ENCODE results near the gene ARPC5. TPM values are rescaled to one million over a fixed set of nuclear protein-coding genes. Genes with fewer than 3 reads are reported as not detected.

ARPC5 gene
- total RNA-seq, 1 donor from 2014 or later, result 191 TPM

DNA sequence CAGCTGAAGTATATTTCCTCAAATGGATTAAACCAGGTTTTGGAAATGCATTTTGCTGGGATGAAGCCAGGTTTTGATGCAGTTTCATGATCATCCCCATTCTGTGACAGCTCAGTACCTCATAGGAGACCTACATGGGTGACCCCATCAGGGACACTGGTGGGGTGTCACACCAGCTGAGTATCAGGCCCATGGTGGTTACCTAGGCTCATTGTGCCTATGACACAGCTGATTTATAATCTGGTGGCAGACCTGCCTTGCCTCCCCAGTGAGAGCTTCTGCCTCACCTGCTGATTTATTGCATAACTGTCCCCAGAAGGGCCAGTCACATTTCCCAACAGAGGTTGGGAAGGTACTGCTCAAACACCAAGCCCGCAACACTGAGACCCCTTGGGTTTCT lies 49.1 kb downstream of the ARPC5 start:
- TF ChIP-seq, protein P1, sequence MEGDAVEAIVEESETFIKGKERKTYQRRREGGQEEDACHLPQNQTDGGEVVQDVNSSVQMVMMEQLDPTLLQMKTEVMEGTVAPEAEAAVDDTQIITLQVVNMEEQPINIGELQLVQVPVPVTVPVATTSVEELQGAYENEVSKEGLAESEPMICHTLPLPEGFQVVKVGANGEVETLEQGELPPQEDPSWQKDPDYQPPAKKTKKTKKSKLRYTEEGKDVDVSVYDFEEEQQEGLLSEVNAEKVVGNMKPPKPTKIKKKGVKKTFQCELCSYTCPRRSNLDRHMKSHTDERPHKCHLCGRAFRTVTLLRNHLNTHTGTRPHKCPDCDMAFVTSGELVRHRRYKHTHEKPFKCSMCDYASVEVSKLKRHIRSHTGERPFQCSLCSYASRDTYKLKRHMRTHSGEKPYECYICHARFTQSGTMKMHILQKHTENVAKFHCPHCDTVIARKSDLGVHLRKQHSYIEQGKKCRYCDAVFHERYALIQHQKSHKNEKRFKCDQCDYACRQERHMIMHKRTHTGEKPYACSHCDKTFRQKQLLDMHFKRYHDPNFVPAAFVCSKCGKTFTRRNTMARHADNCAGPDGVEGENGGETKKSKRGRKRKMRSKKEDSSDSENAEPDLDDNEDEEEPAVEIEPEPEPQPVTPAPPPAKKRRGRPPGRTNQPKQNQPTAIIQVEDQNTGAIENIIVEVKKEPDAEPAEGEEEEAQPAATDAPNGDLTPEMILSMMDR (IDR thresholded peaks at IDR 0.05), result no peak
- ATAC-seq (no peak), DNase-seq (no peak)
- peak overlapping the region; percentile 52 for H3K4me3 ChIP-seq
- no peak overlapping the region for H3K27ac ChIP-seq
- no peaks in the 10 kb centered on the region for H3K27me3 ChIP-seq (ENCODE audit: low read depth)
- no peaks in the 10 kb centered on the region for H3K9me3 ChIP-seq
- peaks cover 37% of the 10 kb centered on the region for H3K4me1 ChIP-seq
- intact Hi-C loops (cut with DNase I), result no loop called here
- peaks cover 8% of the 10 kb centered on the region for H3K36me3 ChIP-seq

DNA sequence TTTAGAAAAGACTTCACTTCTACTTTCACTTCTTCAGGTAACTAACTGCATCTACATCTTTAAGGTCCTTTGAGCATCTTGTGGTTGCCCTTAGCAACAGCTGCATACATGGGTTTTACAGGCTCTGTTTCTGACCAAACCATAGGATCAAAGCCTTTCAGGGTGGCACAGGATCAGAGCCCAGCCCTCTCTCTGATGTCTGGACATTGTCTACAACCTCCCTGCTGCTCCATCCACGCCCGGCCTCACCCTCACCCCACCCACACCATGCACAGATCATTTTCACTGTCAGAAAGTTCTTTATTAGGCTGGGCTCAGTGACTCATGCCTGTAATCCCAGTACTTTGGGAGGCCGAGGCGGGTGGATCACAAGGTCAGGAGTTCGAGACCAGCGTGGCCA lies 50.5 kb downstream of the ARPC5 start:
- TF ChIP-seq, protein P1 (IDR thresholded peaks at IDR 0.05), result no peak
- intact Hi-C loops (cut with DNase I), result no loop called here
- H3K27ac ChIP-seq, result no peak overlapping the region
- peaks cover 45% of the 10 kb centered on the region for H3K4me1 ChIP-seq
- DNase-seq, result no peak
- no peaks in the 10 kb centered on the region for H3K9me3 ChIP-seq
- ATAC-seq, result no peak
- H3K4me3 ChIP-seq, result no peak overlapping the region
- H3K27me3 ChIP-seq (ENCODE audit: low read depth), result no peaks in the 10 kb centered on the region
- H3K36me3 ChIP-seq, result peaks cover 8% of the 10 kb centered on the region

DNA sequence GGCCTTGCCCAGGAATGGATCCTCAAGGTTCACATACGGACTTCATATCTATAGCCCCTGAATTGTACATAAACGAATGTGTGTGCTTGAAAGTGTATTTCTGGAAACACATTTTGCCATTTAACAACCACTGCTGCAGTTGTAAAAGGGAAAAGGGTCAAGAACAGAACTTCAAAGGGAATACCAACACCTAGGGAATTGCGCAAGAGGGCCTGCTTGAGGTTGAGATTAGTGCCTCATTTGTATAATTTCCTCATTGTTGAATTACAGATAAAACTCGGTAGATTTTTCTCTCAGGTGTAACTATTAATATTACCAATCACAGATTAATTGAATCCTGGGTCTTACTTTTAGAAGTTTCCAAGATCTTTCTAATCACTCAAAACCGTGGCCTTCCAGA lies 51.4 kb downstream of the ARPC5 start:
- TF ChIP-seq, protein P1 (IDR thresholded peaks at IDR 0.05), result no peak
- H3K4me3 ChIP-seq, result no peak overlapping the region
- intact Hi-C loops (cut with DNase I), result no loop called here
- peaks cover 51% of the 10 kb centered on the region for H3K4me1 ChIP-seq
- no peaks in the 10 kb centered on the region for H3K9me3 ChIP-seq
- H3K36me3 ChIP-seq, result peaks cover 8% of the 10 kb centered on the region
- peak in 1 of 2 donors; percentile 45 for ATAC-seq
- H3K27ac ChIP-seq, result peak overlapping the region; percentile 43
- no peaks in the 10 kb centered on the region for H3K27me3 ChIP-seq (ENCODE audit: low read depth)
- DNase-seq, result no peak

DNA sequence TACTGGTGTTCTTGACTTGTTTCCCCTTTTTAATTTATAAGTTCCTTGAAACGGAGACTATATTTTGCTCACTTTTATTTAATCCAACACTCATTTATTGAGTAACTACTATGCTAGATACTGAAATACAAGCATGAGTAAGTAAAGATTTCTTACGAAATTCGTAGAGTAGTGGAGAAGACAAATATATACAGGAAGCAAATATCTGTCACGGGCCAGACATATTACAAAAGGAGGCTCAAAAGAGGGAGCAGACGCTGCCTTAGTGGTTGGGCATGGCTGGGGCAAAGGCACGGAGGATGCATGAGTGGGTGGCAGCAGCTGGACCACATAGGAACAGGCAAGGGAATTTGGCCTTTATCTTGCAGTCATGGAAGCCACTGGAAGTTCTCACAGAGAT lies 52.1 kb downstream of the ARPC5 start:
- Histone ChIP-seq H3K36me3 (peaks cover 8% of the 10 kb centered on the region), H3K27me3 (ENCODE audit: low read depth) (no peaks in the 10 kb centered on the region), H3K27ac (peak overlapping the region; percentile 43), H3K4me1 (peaks cover 53% of the 10 kb centered on the region), H3K4me3 (no peak overlapping the region), H3K9me3 (no peaks in the 10 kb centered on the region)
- ATAC-seq (peak; percentile 71 to 84), DNase-seq (peak; percentile 78)
- intact Hi-C loops (cut with DNase I), result no loop called here
- TF ChIP-seq, protein P1 (IDR thresholded peaks at IDR 0.05), result no peak

DNA sequence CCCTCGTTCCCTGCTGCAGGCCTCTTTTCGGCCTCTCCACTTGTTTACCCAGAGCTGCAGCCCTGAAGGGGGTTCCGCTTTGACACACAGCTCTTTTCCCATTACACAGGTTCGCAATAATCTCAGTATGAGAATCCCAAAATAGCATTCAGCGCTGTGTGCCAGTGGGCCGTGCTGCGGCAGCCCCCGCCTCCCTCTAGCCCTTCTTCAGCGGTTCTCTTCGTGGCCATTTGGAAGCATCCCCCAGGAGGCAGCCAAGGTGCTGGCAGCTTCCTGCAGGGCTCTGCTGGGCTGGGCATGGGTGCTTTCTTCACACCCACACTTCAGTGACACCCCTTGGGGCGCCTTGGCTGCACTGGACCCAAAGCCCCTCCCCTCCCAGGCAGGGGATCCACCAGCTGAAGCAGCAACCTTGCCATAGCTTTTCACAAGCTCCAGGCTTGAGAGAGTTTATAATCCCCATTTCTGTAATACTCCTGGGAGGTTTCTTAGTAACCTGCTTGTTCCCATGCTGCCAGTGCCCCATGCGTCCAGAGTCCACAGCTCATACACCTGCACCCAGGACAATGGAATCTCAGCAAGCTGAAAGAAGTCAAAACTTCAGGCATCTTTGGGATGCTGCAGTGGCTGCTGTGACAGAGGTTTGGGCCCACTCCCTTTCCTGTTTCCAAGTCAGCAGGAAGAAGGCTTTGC lies 53.4 kb downstream of the ARPC5 start:
- Histone ChIP-seq H3K27me3 (ENCODE audit: low read depth) (no peaks in the 10 kb centered on the region), H3K36me3 (peaks cover 8% of the 10 kb centered on the region), H3K27ac (peak overlapping the region; percentile 49), H3K4me1 (peaks cover 56% of the 10 kb centered on the region), H3K4me3 (no peak overlapping the region), H3K9me3 (no peaks in the 10 kb centered on the region)
- ATAC-seq (peak in 1 of 2 donors; percentile 4), DNase-seq (no peak)
- intact Hi-C loops (cut with DNase I), result no loop called here
- TF ChIP-seq, protein P1 (IDR thresholded peaks at IDR 0.05), result no peak

All from lower lobe of right lung (tissue), 2 donors.